Loucy (cell line): ENCODE data around the gene SIGLEC15.

Source experiments
- H2AFZ ChIP-seq: fragments of 200-600 bp; sonication (generic); 2 replicates; pipeline ENCODE4 v1.6.0; 2016; ENCODE audit warnings: antibody characterized with exemption, mild to moderate bottlenecking, low read length, moderate library complexity
- H3F3A ChIP-seq: fragments of 200-600 bp; 2 replicates; pipeline ENCODE4 v1.6.0; 2016; ENCODE audit warnings: antibody characterized with exemption, low read depth, mild to moderate bottlenecking
- H3K27me3 ChIP-seq: fragments of 200-600 bp; sonication (generic); 2 replicates; pipeline ENCODE4 v1.6.1; 2014; ENCODE audit warnings: low read length, mild to moderate bottlenecking; ENCODE audit not compliant: insufficient read depth, poor library complexity, severe bottlenecking
- H3K36me3 ChIP-seq: fragments of 200-600 bp; sonication (generic); 2 replicates; pipeline ENCODE4 v1.6.1; 2016; ENCODE audit warnings: low read length; ENCODE audit not compliant: insufficient read depth
- H3K4me1 ChIP-seq: fragments of 200-600 bp; sonication (generic); 2 replicates; pipeline ENCODE4 v1.5.1; 2014; ENCODE audit warnings: low read length, mild to moderate bottlenecking; ENCODE audit not compliant: insufficient read depth, poor library complexity, severe bottlenecking
- H3K4me2 ChIP-seq: fragments of 200-600 bp; sonication (generic); 2 replicates; pipeline ENCODE4 v1.6.0; 2014; ENCODE audit warnings: antibody characterized with exemption, low read length, low read depth, mild to moderate bottlenecking; ENCODE audit not compliant: poor library complexity, severe bottlenecking
- H3K4me3 ChIP-seq: fragments of 200-600 bp; sonication (generic); 2 replicates; pipeline ENCODE4 v1.5.1; 2014; ENCODE audit warnings: low read length, mild to moderate bottlenecking, mixed read lengths; ENCODE audit not compliant: poor library complexity, severe bottlenecking
- H3K79me2 ChIP-seq: fragments of 200-600 bp; sonication (generic); 2 replicates; pipeline ENCODE4 v1.6.1; 2014; ENCODE audit warnings: low read length; ENCODE audit not compliant: insufficient read depth
- H3K9ac ChIP-seq: fragments of 200-600 bp; sonication (generic); 2 replicates; pipeline ENCODE4 v1.6.0; 2014; ENCODE audit warnings: mild to moderate bottlenecking, low read depth, low read length, moderate library complexity; ENCODE audit not compliant: poor library complexity, severe bottlenecking
- H3K9me2 ChIP-seq: fragments of 200-600 bp; sonication (generic); replicated peaks from 2 replicates; pipeline ENCODE4 v1.6.1; 2016; ENCODE audit warnings: low read depth, low read length, mixed read lengths
- H3K9me3 ChIP-seq: fragments of 200-600 bp; sonication (generic); 2 replicates; pipeline ENCODE4 v1.6.1; 2014; ENCODE audit warnings: mild to moderate bottlenecking, antibody characterized with exemption, low read length, low read depth; ENCODE audit not compliant: insufficient read depth
- H4K20me1 ChIP-seq: fragments of 200-600 bp; sonication (generic); 2 replicates; pipeline ENCODE4 v1.6.0; 2014; ENCODE audit warnings: antibody characterized with exemption, low read length, mild to moderate bottlenecking; ENCODE audit not compliant: insufficient read depth, poor library complexity, severe bottlenecking
- EZH2phosphoT487 ChIP-seq: fragments of 200-600 bp; IDR thresholded peaks from 2 replicates; pipeline ENCODE4 v1.6.1; 2018; ENCODE audit warnings: antibody characterized with exemption, mild to moderate bottlenecking, moderate library complexity, borderline replicate concordance
- TF ChIP-seq, protein P1 (sequence below): fragments of 200-600 bp; sonication (generic); conservative IDR thresholded peaks from 2 replicates; pipeline ENCODE4 v1.5.1; 2014; ENCODE audit warnings: mild to moderate bottlenecking, antibody characterized with exemption, low read length

SIGLEC15 gene, protein sequence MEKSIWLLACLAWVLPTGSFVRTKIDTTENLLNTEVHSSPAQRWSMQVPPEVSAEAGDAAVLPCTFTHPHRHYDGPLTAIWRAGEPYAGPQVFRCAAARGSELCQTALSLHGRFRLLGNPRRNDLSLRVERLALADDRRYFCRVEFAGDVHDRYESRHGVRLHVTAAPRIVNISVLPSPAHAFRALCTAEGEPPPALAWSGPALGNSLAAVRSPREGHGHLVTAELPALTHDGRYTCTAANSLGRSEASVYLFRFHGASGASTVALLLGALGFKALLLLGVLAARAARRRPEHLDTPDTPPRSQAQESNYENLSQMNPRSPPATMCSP

DNA sequence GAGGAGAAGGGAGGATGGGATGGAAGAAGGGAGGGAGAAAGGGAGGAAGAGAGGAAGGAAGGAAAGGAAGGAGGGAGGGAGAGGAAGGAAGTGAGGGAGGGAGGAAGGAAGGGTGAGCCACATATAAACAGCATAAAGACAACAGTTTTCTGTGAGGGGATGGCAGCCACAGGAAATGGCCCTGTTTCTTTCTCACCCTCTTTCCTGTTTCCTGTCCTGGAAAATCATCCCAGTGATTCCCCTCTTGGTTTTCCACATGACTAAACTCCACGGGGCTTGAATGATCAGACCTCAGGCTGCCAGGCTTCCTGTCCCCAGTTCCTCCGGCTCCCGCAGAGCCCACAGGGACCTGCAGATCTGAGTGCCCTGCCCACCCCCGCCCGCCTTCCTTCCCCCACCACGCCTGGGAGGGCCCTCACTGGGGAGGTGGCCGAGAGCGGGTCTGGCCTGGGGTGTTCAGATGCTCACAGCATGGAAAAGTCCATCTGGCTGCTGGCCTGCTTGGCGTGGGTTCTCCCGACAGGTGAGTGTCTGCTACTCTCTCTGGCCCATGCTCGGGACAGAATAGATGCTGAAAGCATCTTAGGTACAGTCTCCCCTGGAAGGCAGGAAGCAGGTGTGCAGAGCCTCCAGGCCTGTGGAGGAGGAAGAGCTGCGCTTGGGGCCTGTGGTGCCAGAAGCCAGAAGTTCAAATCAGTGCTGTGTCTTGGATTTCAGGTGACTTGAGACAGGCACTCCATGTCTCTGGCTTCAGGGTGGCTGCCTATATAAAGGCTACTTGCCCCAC is at the start of gene SIGLEC15:
TSS of gene SIGLEC15 (plus strand) at position 418 of the 787 bp plus-strand sequence. CDS start at position 472, 54 bp downstream.
- Histone ChIP-seq H2AFZ (no peak within 1 kb of the TSS), H3F3A (peaks cover 9% of the 10 kb centered on the region; the same call in 1 of the 2 replicates), H3K4me3 (no peak within 1 kb of the TSS), H4K20me1 (no peaks in the 10 kb centered on the region), H3K9me3 (no peaks in the 10 kb centered on the region), H3K27me3 (no peaks in the 10 kb centered on the region), H3K4me2 (peak within 1 kb of the TSS; percentile 33), H3K36me3 (no peaks in the 10 kb centered on the region), H3K4me1 (peaks cover 61% of the 10 kb centered on the region), H3K9me2 (no peaks in the 10 kb centered on the region), H3K9ac (peak within 1 kb of the TSS; percentile 44), H3K79me2 (no peaks in the 10 kb centered on the region)
- no peak for TF ChIP-seq EZH2phosphoT487
- TF ChIP-seq, protein P1, sequence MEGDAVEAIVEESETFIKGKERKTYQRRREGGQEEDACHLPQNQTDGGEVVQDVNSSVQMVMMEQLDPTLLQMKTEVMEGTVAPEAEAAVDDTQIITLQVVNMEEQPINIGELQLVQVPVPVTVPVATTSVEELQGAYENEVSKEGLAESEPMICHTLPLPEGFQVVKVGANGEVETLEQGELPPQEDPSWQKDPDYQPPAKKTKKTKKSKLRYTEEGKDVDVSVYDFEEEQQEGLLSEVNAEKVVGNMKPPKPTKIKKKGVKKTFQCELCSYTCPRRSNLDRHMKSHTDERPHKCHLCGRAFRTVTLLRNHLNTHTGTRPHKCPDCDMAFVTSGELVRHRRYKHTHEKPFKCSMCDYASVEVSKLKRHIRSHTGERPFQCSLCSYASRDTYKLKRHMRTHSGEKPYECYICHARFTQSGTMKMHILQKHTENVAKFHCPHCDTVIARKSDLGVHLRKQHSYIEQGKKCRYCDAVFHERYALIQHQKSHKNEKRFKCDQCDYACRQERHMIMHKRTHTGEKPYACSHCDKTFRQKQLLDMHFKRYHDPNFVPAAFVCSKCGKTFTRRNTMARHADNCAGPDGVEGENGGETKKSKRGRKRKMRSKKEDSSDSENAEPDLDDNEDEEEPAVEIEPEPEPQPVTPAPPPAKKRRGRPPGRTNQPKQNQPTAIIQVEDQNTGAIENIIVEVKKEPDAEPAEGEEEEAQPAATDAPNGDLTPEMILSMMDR = no peak

DNA sequence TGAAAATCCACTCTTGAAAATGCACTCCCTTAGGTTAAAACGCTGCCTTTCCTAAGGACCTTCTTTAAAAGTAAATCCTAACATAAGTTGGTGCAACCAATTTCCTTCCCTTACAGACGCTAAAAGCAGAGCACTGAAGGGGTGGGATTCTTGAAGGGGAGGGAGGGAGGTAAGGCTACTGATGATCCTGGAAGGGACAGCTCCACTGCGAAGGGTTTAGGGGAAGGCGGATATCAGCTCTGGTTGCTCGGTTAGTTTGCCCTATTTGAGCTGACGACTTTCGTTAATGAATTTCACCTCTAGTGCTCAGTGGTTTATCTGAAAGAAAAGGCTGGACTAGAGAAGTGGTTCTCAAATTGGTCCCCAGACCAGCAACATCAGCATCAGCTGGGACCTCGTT is 49.7 kb upstream of the SIGLEC15 start:
- Histone ChIP-seq H3K4me3 (peak overlapping the region; percentile 71), H3K9ac (peak overlapping the region; percentile 85), H3K4me1 (peaks cover 45% of the 10 kb centered on the region), H4K20me1 (no peaks in the 10 kb centered on the region), H3K9me3 (no peaks in the 10 kb centered on the region), H2AFZ (no peak overlapping the region), H3K27me3 (no peaks in the 10 kb centered on the region), H3K4me2 (peak overlapping the region; percentile 61), H3K9me2 (no peaks in the 10 kb centered on the region), H3F3A (peaks cover 6% of the 10 kb centered on the region; the same call in 1 of the 2 replicates), H3K36me3 (no peaks in the 10 kb centered on the region), H3K79me2 (no peaks in the 10 kb centered on the region)
- TF ChIP-seq, protein P1 = no peak
- no peak for TF ChIP-seq EZH2phosphoT487

DNA sequence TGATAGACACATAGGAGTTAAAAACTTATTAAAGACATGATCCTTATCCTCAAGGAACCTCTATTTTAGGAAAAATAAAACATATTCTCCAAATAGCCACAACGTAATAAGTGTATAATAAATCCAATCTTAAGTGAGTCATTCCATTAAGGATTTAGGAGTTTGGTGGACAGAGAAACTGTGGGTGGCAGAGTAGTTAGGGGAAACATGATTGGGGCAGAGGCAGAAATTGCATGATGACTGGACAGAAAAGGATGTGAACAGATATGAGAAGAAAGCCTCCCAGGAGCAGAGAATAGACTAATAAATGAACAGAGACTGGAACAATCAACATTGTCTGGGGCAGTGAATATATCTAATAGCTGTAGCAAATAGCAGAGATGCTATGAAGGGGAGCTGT is 48.1 kb upstream of the SIGLEC15 start:
- no peak overlapping the region for H2AFZ ChIP-seq
- no peaks in the 10 kb centered on the region for H3K9me3 ChIP-seq
- H3F3A ChIP-seq = peaks cover 6% of the 10 kb centered on the region; the same call in 1 of the 2 replicates
- H3K4me3 ChIP-seq = no peak overlapping the region
- no peaks in the 10 kb centered on the region for H3K27me3 ChIP-seq
- H3K79me2 ChIP-seq = no peaks in the 10 kb centered on the region
- no peaks in the 10 kb centered on the region for H3K9me2 ChIP-seq
- H3K36me3 ChIP-seq = no peaks in the 10 kb centered on the region
- no peaks in the 10 kb centered on the region for H4K20me1 ChIP-seq
- H3K4me1 ChIP-seq = peaks cover 34% of the 10 kb centered on the region
- H3K9ac ChIP-seq = no peak overlapping the region
- no peak overlapping the region for H3K4me2 ChIP-seq
- TF ChIP-seq, protein P1 = no peak
- TF ChIP-seq EZH2phosphoT487 = no peak
